KMS-11 (cell line): ENCODE results near the gene ARID1B.

Source experiments
- H2AFZ ChIP-seq: fragments of 200-600 bp; sonication (generic); 2 replicates; pipeline ENCODE4 v1.6.1; 2016; ENCODE audit warnings: antibody characterized with exemption, mixed run types, low read depth
- H3K27ac ChIP-seq: fragments of 200-600 bp; sonication (generic); 2 replicates; pipeline ENCODE4 v1.6.1; 2016; ENCODE audit warnings: mild to moderate bottlenecking, mixed run types
- H3K27me3 ChIP-seq: fragments of 200-600 bp; sonication (generic); 2 replicates; pipeline ENCODE4 v1.6.1; 2017; ENCODE audit warnings: mild to moderate bottlenecking, low read depth, mixed run types, moderate library complexity; ENCODE audit not compliant: insufficient read depth
- H3K36me3 ChIP-seq: fragments of 200-600 bp; sonication (generic); 2 replicates; pipeline ENCODE4 v1.6.1; 2017; ENCODE audit warnings: mild to moderate bottlenecking, mixed run types; ENCODE audit not compliant: insufficient read depth
- H3K4me1 ChIP-seq: fragments of 200-600 bp; sonication (generic); 2 replicates; pipeline ENCODE4 v1.6.1; 2016; ENCODE audit warnings: mild to moderate bottlenecking, low read depth, mixed run types; ENCODE audit not compliant: poor library complexity, severe bottlenecking
- H3K4me2 ChIP-seq: fragments of 200-600 bp; sonication (generic); 2 replicates; pipeline ENCODE4 v1.7.0; 2016; ENCODE audit warnings: mild to moderate bottlenecking, mixed run types
- H3K4me3 ChIP-seq: fragments of 200-600 bp; sonication (generic); IDR thresholded peaks from 2 replicates; pipeline ENCODE4 v1.6.1; 2017; ENCODE audit warnings: low read depth, low read length, mixed read lengths; ENCODE audit not compliant: insufficient read depth
- H3K79me2 ChIP-seq: fragments of 200-600 bp; sonication (generic); 2 replicates; pipeline ENCODE4 v1.6.1; 2016; ENCODE audit warnings: low read depth, mixed run types; ENCODE audit not compliant: insufficient read depth
- H3K9ac ChIP-seq: fragments of 200-600 bp; sonication (generic); 2 replicates; pipeline ENCODE4 v1.6.1; 2016; ENCODE audit warnings: mild to moderate bottlenecking, mixed run types
- H4K20me1 ChIP-seq: fragments of 200-600 bp; sonication (generic); 2 replicates; pipeline ENCODE4 v1.6.1; 2016; ENCODE audit warnings: mild to moderate bottlenecking, mixed run types; ENCODE audit not compliant: insufficient read depth
- CTCF ChIP-seq: fragments of 200-600 bp; sonication (generic); conservative IDR thresholded peaks from 2 replicates; pipeline ENCODE4 v1.6.1; 2017; ENCODE audit warnings: low read depth, mild to moderate bottlenecking, antibody characterized with exemption, low read length, moderate library complexity, mixed read lengths

Gene ARID1B

GRCh38 chr6:157047328-157047727, 270.1 kb downstream of the ARID1B start:
- Histone ChIP-seq H3K4me3 (no peak overlapping the region), H3K27me3 (no peaks in the 10 kb centered on the region), H3K9ac (no peak overlapping the region), H2AFZ (no peak overlapping the region), H4K20me1 (peaks cover 8% of the 10 kb centered on the region; the same call in 1 of the 2 replicates), H3K4me2 (no peak overlapping the region), H3K36me3 (no peaks in the 10 kb centered on the region), H3K79me2 (peaks cover 14% of the 10 kb centered on the region), H3K4me1 (peaks cover 18% of the 10 kb centered on the region), H3K27ac (no peak overlapping the region)
- TF ChIP-seq CTCF, result no peak

- H3K79me2 ChIP-seq, result peaks cover 14% of the 10 kb centered on the region
- peaks cover 18% of the 10 kb centered on the region for H3K4me1 ChIP-seq
- no peak for TF ChIP-seq CTCF
- H4K20me1 ChIP-seq, result peaks cover 8% of the 10 kb centered on the region; the same call in 1 of the 2 replicates
- H3K4me3 ChIP-seq, result no peak overlapping the region
- H3K27me3 ChIP-seq, result no peaks in the 10 kb centered on the region
- H3K36me3 ChIP-seq, result no peaks in the 10 kb centered on the region
- H3K9ac ChIP-seq, result no peak overlapping the region
- H3K4me2 ChIP-seq, result no peak overlapping the region
- H3K27ac ChIP-seq, result no peak overlapping the region
- H2AFZ ChIP-seq, result no peak overlapping the region
Measured at GRCh38 chr6:157047951-157048350, 270.8 kb downstream of the ARID1B start.

- H3K36me3 ChIP-seq, result no peaks in the 10 kb centered on the region
- peaks cover 14% of the 10 kb centered on the region for H3K79me2 ChIP-seq
- no peaks in the 10 kb centered on the region for H3K27me3 ChIP-seq
- H3K27ac ChIP-seq, result no peak overlapping the region
- H3K4me1 ChIP-seq, result peaks cover 18% of the 10 kb centered on the region
- no peak overlapping the region for H3K9ac ChIP-seq
- H2AFZ ChIP-seq, result no peak overlapping the region
- H4K20me1 ChIP-seq, result peaks cover 8% of the 10 kb centered on the region; the same call in 1 of the 2 replicates
- H3K4me2 ChIP-seq, result no peak overlapping the region
- H3K4me3 ChIP-seq, result no peak overlapping the region
- no peak for TF ChIP-seq CTCF
Measured at GRCh38 chr6:157049133-157049532, 272.0 kb downstream of the ARID1B start.

GRCh38 chr6:157050537-157051265, 273.5 kb downstream of the ARID1B start:
- peaks cover 14% of the 10 kb centered on the region for H3K79me2 ChIP-seq
- H3K27me3 ChIP-seq, result no peaks in the 10 kb centered on the region
- H3K27ac ChIP-seq, result no peak overlapping the region
- H3K9ac ChIP-seq, result no peak overlapping the region
- TF ChIP-seq CTCF, result no peak
- no peaks in the 10 kb centered on the region for H3K36me3 ChIP-seq
- no peak overlapping the region for H3K4me3 ChIP-seq
- H4K20me1 ChIP-seq, result 0 out of 2 replicates have a peak, but pooled peaks cover under 1% of the 10 kb centered on the region
- H3K4me1 ChIP-seq, result peaks cover 11% of the 10 kb centered on the region
- H2AFZ ChIP-seq, result no peak overlapping the region
- H3K4me2 ChIP-seq, result no peak overlapping the region
